ENCODE results near the gene RFPL1. TPM values are rescaled to one million over a fixed set of nuclear protein-coding genes. Genes with fewer than 3 reads are reported as not detected.

Gene RFPL1
- total and polyA plus RNA-seq, 2 of the 13 experiments (the other 11 are each of a cell fraction or from before 2014, with no cell fraction given), result not detected

DNA sequence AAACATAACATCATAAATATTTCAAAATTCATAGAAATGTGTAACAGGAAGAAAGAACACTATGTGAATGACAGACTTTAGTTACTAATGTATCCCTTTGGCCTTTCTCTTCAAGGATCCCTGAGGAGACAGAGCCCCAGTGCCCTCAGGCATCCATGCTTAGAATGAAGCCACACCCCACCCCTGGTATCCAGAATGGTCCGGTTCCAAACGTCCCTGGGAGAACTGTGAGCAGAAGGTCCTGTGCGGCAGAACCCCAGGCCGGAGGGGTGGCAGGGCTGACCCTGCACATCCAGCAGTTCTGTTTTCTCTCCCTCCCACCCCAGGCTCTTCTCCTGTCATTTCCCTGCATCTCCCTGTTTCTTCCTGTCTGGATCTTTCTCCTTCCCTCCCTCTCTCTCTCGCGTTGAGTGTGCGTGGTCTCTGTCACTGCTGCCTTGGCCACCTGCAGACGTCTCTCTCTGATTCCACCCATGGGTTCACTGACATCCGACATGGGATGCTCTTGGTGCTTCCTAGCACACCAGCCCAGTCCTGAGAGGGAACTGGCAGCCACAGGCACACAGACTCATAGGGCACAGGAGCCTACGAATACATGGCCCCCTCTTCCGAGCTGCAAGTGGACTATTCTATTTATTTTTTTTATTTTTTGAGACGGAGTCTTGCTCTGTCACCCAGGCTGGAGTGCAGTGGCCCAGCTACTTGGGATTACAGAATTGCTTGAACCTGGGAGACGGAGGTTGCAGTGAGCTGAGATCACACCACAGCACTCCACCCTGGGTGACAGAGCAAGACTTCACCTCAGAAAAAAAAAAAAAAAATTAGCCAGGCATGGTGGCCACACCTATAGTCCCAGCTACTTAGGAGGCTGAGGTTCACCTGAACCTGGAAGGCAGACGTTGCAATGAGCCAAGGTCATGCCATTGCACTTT, 5.7 kb downstream of the RFPL1 start:
- no peak for TF ChIP-seq BORCS8-MEF2B (CRISPR knock-in tag; IDR thresholded peaks at IDR 0.05)
- TF ChIP-seq NPAS2 (CRISPR knock-in tag; IDR thresholded peaks at IDR 0.05; ENCODE audit: borderline replicate concordance), result no peak
- TF ChIP-seq SNRNP70 (IDR thresholded peaks at IDR 0.05; ENCODE audit: low read depth, low read length), result no peak
- TF ChIP-seq MXI1 (IDR thresholded peaks at IDR 0.05; ENCODE audit: borderline replicate concordance, low read depth, low read length), result no peak
- no peak for TF ChIP-seq XBP1 (CRISPR knock-in tag; IDR thresholded peaks at IDR 0.05)
- TF ChIP-seq ZBTB43 (CRISPR knock-in tag; conservative IDR thresholded peaks at IDR 0.05), result no peak
- no peak for TF ChIP-seq MXD4 (CRISPR knock-in tag; IDR thresholded peaks at IDR 0.05)
- no peak for TF ChIP-seq ZNF672 (CRISPR knock-in tag; IDR thresholded peaks at IDR 0.05)
- no peak for TF ChIP-seq CC2D1A (CRISPR knock-in tag; IDR thresholded peaks at IDR 0.05)
- no peak for TF ChIP-seq PHF8 (CRISPR knock-in tag; IDR thresholded peaks at IDR 0.05)
- no peak for TF ChIP-seq ZNF205 (CRISPR knock-in tag; IDR thresholded peaks at IDR 0.05)
- no peaks in the 10 kb centered on the region for H3K4me1 ChIP-seq (ENCODE audit: insufficient read depth, low read length)
- ATAC-seq, result no peak
- POLR2A ChIA-PET, result no interaction called here
- no peak overlapping the region for H3K4me2 ChIP-seq (ENCODE audit: low read depth, low read length)
- no peak for FAIRE-seq
- no TSS peak for BruUV-seq (replicated peaks)
- in situ Hi-C loops (cut with HindIII; ENCODE audit: extremely low pct_ligation_motif_present, low pct_unique_long_range_greater_than_20kb), result no loop called here
- WGBS (ENCODE audit: low lambda C conversion rate), result 6% methylated on average over 12 of the region's 14 CpGs
- H3K36me3 ChIP-seq (replicated peaks in 1 of 2; ENCODE audit: control insufficient read depth in 1 of 2, insufficient read depth in 2 of 2, low read length in 2 of 2), result no peaks in the 10 kb centered on the region
- H3K9me3 ChIP-seq (ENCODE audit: low read length), result no peaks in the 10 kb centered on the region
- H3K27me3 ChIP-seq (ENCODE audit: control insufficient read depth in 1 of 2, insufficient read depth in 2 of 2, low read length in 2 of 2), result peaks cover 0 to 12% of the 10 kb centered on the region in 2 experiments; a peak in 1 of 5 replicates
- CTCF ChIA-PET (ENCODE audit: low intra/inter-chr PET ratio, low total read pairs), result interaction anchor here (0.6 kb wide), 1 partner anchor 36 kb away, joined by 3 read pairs; the partner anchor contains the start of gene NEFH
- no peaks in the 10 kb centered on the region for H4K20me1 ChIP-seq (ENCODE audit: insufficient read depth, low read length)
- DNase-seq (ENCODE audit: low spot score), result no peak
- H2AFZ ChIP-seq (ENCODE audit: low read length), result no peak overlapping the region
- H3K27ac ChIP-seq (ENCODE audit: extremely low read length, insufficient read depth, low read length), result no peak overlapping the region
- intact Hi-C loops (cut with micrococcal nuclease; ENCODE audit: unreplicated experiment), result no loop called here
- H3K4me3 ChIP-seq (replicated peaks in 1 of 3; ENCODE audit: insufficient read depth in 1 of 3, low read depth in 2 of 3, low read length in 3 of 3), result no peak overlapping the region
- H3K9ac ChIP-seq (ENCODE audit: insufficient read depth, low read depth, low read length), result no peak overlapping the region
- H3K79me2 ChIP-seq (ENCODE audit: insufficient read depth, low read length), result no peaks in the 10 kb centered on the region
